ENCODE data around the gene DDX24. TPM values are rescaled to one million over a fixed set of nuclear protein-coding genes. Genes with fewer than 3 reads are reported as not detected.
A peak's percentile ranks its signal among the peaks of the same experiment; 100 is the strongest.

DDX24 gene
- total and polyA plus RNA-seq, 12 donors, result 221 to 616 (median 337) TPM

GRCh38 chr14:94081386-94081820 is 401 bp upstream of the DDX24 start:
- WGBS, 4 donors, result 1 to 2% (median 1%) methylated on average over 19 of the region's 19 CpGs
- H3K27me3 ChIP-seq, result no peaks in the 10 kb centered on the region
- peaks cover 49 to 53% of the 10 kb centered on the region in 2 donors for H3K4me1 ChIP-seq (replicated peaks in 1 of 2)
- H3K36me3 ChIP-seq (replicated peaks in 1 of 2), result peaks cover 0 to 5% of the 10 kb centered on the region in 2 donors
- TF ChIP-seq CTCF (IDR thresholded peaks at IDR 0.05) (no peak), POLR2A (IDR thresholded peaks at IDR 0.05) (no peak)
- DNase-seq, result no peak
- H3K9me3 ChIP-seq (replicated peaks in 1 of 3), result no peaks in the 10 kb centered on the region
- peak overlapping the region in 3 of 4 donors; percentile 4 to 85 (median 81) for H3K4me3 ChIP-seq
- intact Hi-C loops (cut with DNase I), result no loop called here
- H3K27ac ChIP-seq, result peak overlapping the region; percentile 80 to 99 (median 94)

GRCh38 chr14:94079891-94080620 is 946 bp downstream of the DDX24 start:
- Histone ChIP-seq H3K4me1 (replicated peaks in 1 of 2) (peaks cover 54 to 64% of the 10 kb centered on the region in 2 donors), H3K4me3 (peak overlapping the region; percentile 60 to 97 (median 83)), H3K9me3 (replicated peaks in 1 of 3) (peaks cover 0 to 9% (median 2%) of the 10 kb centered on the region in 3 donors), H3K27me3 (no peaks in the 10 kb centered on the region), H3K36me3 (replicated peaks in 1 of 2) (peaks cover 0 to 5% of the 10 kb centered on the region in 2 donors), H3K27ac (peak overlapping the region; percentile 91 to 99 (median 96))
- WGBS, 4 donors, result 2 to 4% (median 2%) methylated on average over 15 of the region's 15 CpGs
- intact Hi-C loops (cut with DNase I), result loop anchor here in 1 of 2 donors (10.0 kb wide), 1 partner anchor 45 kb away; the partner anchor contains the start of gene IFI27L2
- TF ChIP-seq CTCF (IDR thresholded peaks at IDR 0.05) (no peak), POLR2A (IDR thresholded peaks at IDR 0.05) (no peak)
- DNase-seq, result no peak

- 47 to 54% (median 50%) methylated on average over 5 of the region's 5 CpGs for WGBS, 4 donors
- TF ChIP-seq CTCF (IDR thresholded peaks at IDR 0.05), result no peak
- no peak for TF ChIP-seq POLR2A (IDR thresholded peaks at IDR 0.05)
- peak overlapping the region in 1 of 4 donors; percentile 81 for H3K4me3 ChIP-seq
- peaks cover 0 to 18% (median 9%) of the 10 kb centered on the region in 3 donors for H3K9me3 ChIP-seq (replicated peaks in 1 of 3)
- peaks cover 0 to 5% of the 10 kb centered on the region in 2 donors for H3K36me3 ChIP-seq (replicated peaks in 1 of 2)
- no peaks in the 10 kb centered on the region for H3K27me3 ChIP-seq
- intact Hi-C loops (cut with DNase I), result loop anchor here in 1 of 2 donors (10.0 kb wide), 1 partner anchor 47 kb away; the partner anchor contains the start of gene IFI27L2
- peaks cover 46 to 55% of the 10 kb centered on the region in 2 donors for H3K4me1 ChIP-seq (replicated peaks in 1 of 2)
- H3K27ac ChIP-seq, result no peak overlapping the region
- DNase-seq, result no peak
Observed at GRCh38 chr14:94077823-94078222, 3.2 kb downstream of the DDX24 start.

GRCh38 chr14:94077111-94077821 is 3.7 kb downstream of the DDX24 start:
- no peak for TF ChIP-seq POLR2A (IDR thresholded peaks at IDR 0.05)
- TF ChIP-seq CTCF (IDR thresholded peaks at IDR 0.05), result no peak
- Histone ChIP-seq H3K27ac (peak overlapping the region in 2 of 5 donors; percentile 7 to 11), H3K27me3 (no peaks in the 10 kb centered on the region), H3K4me1 (replicated peaks in 1 of 2) (peaks cover 46 to 53% of the 10 kb centered on the region in 2 donors), H3K36me3 (replicated peaks in 1 of 2) (peaks cover 0 to 5% of the 10 kb centered on the region in 2 donors), H3K4me3 (peak overlapping the region in 1 of 4 donors; percentile 81), H3K9me3 (replicated peaks in 1 of 3) (peaks cover 0 to 18% (median 9%) of the 10 kb centered on the region in 3 donors)
- intact Hi-C loops (cut with DNase I), result loop anchor here in 1 of 2 donors (10.0 kb wide), 1 partner anchor 48 kb away; the partner anchor contains the start of gene IFI27L2
- WGBS, 4 donors, result 45 to 52% (median 48%) methylated on average over 7 of the region's 7 CpGs
- no peak for DNase-seq

Measured in adrenal gland (tissue), 12 donors.